Right lobe of liver (tissue), 4 donors: ENCODE results near the gene MFNG.

Experiments used
- CTCF ChIP-seq, 4 donors: fragments of 200-600 bp in 3 of 4; fragments of 450-650 bp in 1 of 4; IDR thresholded peaks; one replicate each; pipeline versions ENCODE4 v1.5.1 to v1.8.0; 2016 to 2022; ENCODE audit warnings: antibody characterized with exemption in 4 of 4, mild to moderate bottlenecking in 2 of 4
- POLR2A ChIP-seq: fragments of 450-650 bp; IDR thresholded peaks from one replicate; pipeline ENCODE4 v1.6.1; 2017; ENCODE audit warnings: antibody characterized with exemption, mild to moderate bottlenecking
- donor health status: DM: no; HTN: no; CAD: no.
- donor health status: DM: no; HTN: no; CAD: no.
- donor health status: DM: no; HTN: yes; CAD: no.

- TF ChIP-seq CTCF (IDR thresholded peaks at IDR 0.05) (no peak), POLR2A (no peak)
These were observed 58.2 kb downstream of the MFNG start for GRCh38 chr22:37427711-37428635.
